ENCODE data around the gene STK24.

The STK24 gene

GRCh38 chr13:98533912-98534311 lies 43.0 kb downstream of the STK24 start:
- DNase-seq (ENCODE audit: low read depth in 2 of 2), result no peak

GRCh38 chr13:98532254-98532653 lies 44.7 kb downstream of the STK24 start:
- no peak for DNase-seq (ENCODE audit: low read depth in 2 of 2)

- DNase-seq (ENCODE audit: low read depth in 2 of 2), result no peak
Measured at GRCh38 chr13:98530217-98530616, 46.7 kb downstream of the STK24 start.

- no peak for DNase-seq (ENCODE audit: low read depth in 2 of 2)
Measured at GRCh38 chr13:98529171-98529570, 47.7 kb downstream of the STK24 start.

- no peak for DNase-seq (ENCODE audit: low read depth in 2 of 2)
Measured at GRCh38 chr13:98528663-98529064, 48.2 kb downstream of the STK24 start.

- DNase-seq (ENCODE audit: low read depth in 2 of 2), result no peak
Measured at GRCh38 chr13:98527526-98527925, 49.4 kb downstream of the STK24 start.

GRCh38 chr13:98526182-98526512 lies 50.8 kb downstream of the STK24 start:
- no peak for DNase-seq (ENCODE audit: low read depth in 2 of 2)

- no peak for DNase-seq (ENCODE audit: low read depth in 2 of 2)
Measured at GRCh38 chr13:98525456-98526181, 51.3 kb downstream of the STK24 start.

GRCh38 chr13:98524793-98525192 lies 52.1 kb downstream of the STK24 start:
- DNase-seq (ENCODE audit: low read depth in 2 of 2), result no peak

GRCh38 chr13:98524391-98524790 lies 52.5 kb downstream of the STK24 start:
- DNase-seq (ENCODE audit: low read depth in 2 of 2), result no peak

GRCh38 chr13:98523455-98524102 lies 53.3 kb downstream of the STK24 start:
- no peak for DNase-seq (ENCODE audit: low read depth in 2 of 2)

- DNase-seq (ENCODE audit: low read depth in 2 of 2), result no peak
Measured at GRCh38 chr13:98522371-98522770, 54.5 kb downstream of the STK24 start.

GRCh38 chr13:98521461-98522247 lies 55.3 kb downstream of the STK24 start:
- DNase-seq (ENCODE audit: low read depth in 2 of 2), result no peak

- DNase-seq (ENCODE audit: low read depth in 2 of 2), result no peak
Measured at GRCh38 chr13:98520674-98521449, 56.0 kb downstream of the STK24 start.

GRCh38 chr13:98519976-98520375 lies 56.9 kb downstream of the STK24 start:
- DNase-seq (ENCODE audit: low read depth in 2 of 2), result no peak

- DNase-seq (ENCODE audit: low read depth in 2 of 2), result peak; percentile 14 to 18
Measured at GRCh38 chr13:98517576-98518310, 59.2 kb downstream of the STK24 start.

- no peak for DNase-seq (ENCODE audit: low read depth in 2 of 2)
Measured at GRCh38 chr13:98515818-98516465, 61.0 kb downstream of the STK24 start.

GRCh38 chr13:98514288-98514687 lies 62.6 kb downstream of the STK24 start:
- DNase-seq (ENCODE audit: low read depth in 2 of 2), result no peak

GRCh38 chr13:98513837-98514236 lies 63.1 kb downstream of the STK24 start:
- DNase-seq (ENCODE audit: low read depth in 2 of 2), result no peak

- DNase-seq (ENCODE audit: low read depth in 2 of 2), result no peak
Measured at GRCh38 chr13:98512774-98513665, 63.9 kb downstream of the STK24 start.
